Central memory CD4-positive, alpha-beta T cell (primary cell): ENCODE data around the gene RAD51B.
"Not testable (repeated sequence)": the region's sequence is repeated elsewhere in the genome, so short reads cannot be mapped to it uniquely, and the experiment has no call there.

ENCODE experiments used
- DNase-seq: peaks from one replicate; pipeline ENCODE4 v3.0.0; 2022

Gene RAD51B

GRCh38 chr14:67986131-67986841 lies 166.7 kb downstream of the RAD51B start:
- DNase-seq = no peak

- DNase-seq = no peak
Observed at GRCh38 chr14:67987606-67988005, 168.0 kb downstream of the RAD51B start.

GRCh38 chr14:67988210-67988609 lies 168.6 kb downstream of the RAD51B start:
- not testable (repeated sequence) for DNase-seq

GRCh38 chr14:67990576-67990975 lies 171.0 kb downstream of the RAD51B start:
- no peak for DNase-seq

DNA sequence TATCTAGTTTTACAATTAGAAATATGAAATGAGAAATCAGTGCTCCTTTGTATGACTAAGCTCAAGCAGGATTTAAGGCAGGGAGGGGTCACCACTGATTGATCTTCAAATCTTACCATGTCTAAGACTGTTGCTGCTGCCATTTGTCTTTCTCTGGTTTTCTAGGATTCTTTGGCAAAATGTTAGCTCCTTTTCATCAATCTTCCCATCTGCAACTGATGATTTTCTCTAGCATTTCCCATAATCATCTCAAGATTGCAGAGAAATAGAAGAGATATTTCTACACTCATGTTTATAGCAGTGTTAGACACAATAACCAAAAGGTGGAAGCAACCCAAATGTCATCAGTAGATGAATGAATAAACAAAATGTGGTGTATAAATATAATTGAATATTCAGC lies 175.0 kb downstream of the RAD51B start:
- no peak for DNase-seq

DNA sequence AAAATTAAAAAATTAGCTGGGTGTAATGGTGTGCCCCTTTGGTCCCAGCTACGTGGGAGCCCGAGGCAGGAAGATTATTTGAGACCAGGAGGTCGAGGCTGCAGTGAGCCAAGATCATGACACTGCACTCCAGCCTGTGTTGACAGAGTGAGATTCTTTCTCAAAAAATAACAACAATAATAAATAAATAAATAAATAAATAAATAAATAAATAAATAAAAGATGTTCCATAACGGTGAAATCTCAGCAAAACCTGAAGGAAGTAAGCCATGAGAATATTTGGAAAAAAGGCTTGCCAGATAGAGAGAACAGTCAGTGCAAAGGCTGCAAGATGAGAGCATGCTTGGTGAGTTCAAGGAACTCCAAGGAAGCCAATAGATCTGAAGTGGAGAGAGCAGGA lies 176.7 kb downstream of the RAD51B start:
- DNase-seq = no peak

GRCh38 chr14:67998834-67999233 lies 179.3 kb downstream of the RAD51B start:
- no peak for DNase-seq

GRCh38 chr14:67999290-67999689 lies 179.7 kb downstream of the RAD51B start:
- DNase-seq = no peak

- no peak for DNase-seq
Observed at GRCh38 chr14:67999705-68000384, 180.3 kb downstream of the RAD51B start.

GRCh38 chr14:68000511-68000910 lies 180.9 kb downstream of the RAD51B start:
- DNase-seq = no peak

DNA sequence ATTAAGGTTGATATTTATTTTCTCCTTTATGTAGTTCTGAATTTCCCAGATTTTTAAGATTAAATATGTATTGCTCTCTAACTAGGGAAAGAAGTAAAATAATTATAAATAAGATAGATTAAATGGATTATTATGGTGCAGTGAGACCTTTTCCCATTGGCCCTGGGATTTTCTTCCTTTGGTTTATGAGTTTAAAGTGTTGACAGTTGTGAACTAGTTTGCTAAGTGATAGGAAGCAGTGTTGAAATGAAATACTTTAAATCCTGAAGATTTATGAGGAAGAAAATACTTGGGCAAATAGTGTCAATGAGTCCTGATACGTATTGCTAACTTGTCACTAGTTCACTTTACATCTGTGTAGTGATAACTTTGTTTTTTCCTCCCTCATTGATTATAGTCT lies 188.9 kb downstream of the RAD51B start:
- no peak for DNase-seq

DNA sequence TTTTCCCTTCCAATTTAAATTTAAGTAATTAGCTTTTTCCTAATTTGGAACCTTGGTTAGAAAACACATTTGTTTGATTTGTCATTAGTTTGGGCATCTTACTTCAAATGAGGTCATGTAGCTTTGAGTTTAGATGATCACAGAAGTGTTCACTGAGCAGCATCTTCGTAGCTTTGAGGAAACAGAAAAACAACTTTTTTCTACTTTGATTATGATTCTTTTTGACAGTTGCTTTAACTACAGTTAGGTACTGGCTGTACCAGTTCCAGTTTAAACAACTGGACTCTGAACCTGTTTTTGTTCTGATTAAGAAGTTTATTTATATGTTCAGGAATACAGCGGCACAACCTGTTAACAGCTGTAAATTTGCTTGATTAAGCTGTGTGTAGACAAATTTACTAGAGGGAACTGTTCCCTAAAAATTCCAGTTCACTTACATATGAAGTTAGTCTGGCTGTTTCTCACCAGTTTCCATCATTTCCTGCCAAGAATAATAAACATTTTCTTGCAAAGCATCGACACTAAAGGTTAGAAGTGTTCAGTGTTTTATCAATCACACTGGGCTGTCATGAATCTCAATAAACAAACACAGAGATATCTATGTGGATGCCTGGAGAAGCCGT lies 191.9 kb downstream of the RAD51B start:
- DNase-seq = no peak

GRCh38 chr14:68012871-68013270 lies 193.3 kb downstream of the RAD51B start:
- no peak for DNase-seq

DNA sequence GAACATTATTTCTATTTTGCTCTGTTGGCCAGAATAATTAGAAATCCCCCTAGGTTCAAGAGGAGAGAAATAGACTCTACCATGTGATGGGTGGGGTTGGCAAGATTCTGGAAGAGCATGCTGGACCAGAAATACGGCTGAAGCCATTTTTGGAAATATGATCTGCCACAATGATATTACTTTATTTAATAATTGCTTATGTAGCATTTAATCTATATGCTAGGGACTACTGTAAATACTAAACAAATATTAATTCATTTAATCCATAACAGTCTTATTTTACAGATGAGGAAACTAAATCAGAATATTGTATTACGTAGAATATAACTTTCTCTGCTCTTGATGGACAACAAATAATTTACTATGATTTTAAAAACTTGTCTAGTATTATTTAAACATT lies 193.7 kb downstream of the RAD51B start:
- no peak for DNase-seq

- no peak for DNase-seq
Observed at GRCh38 chr14:68014771-68015170, 195.2 kb downstream of the RAD51B start.

DNA sequence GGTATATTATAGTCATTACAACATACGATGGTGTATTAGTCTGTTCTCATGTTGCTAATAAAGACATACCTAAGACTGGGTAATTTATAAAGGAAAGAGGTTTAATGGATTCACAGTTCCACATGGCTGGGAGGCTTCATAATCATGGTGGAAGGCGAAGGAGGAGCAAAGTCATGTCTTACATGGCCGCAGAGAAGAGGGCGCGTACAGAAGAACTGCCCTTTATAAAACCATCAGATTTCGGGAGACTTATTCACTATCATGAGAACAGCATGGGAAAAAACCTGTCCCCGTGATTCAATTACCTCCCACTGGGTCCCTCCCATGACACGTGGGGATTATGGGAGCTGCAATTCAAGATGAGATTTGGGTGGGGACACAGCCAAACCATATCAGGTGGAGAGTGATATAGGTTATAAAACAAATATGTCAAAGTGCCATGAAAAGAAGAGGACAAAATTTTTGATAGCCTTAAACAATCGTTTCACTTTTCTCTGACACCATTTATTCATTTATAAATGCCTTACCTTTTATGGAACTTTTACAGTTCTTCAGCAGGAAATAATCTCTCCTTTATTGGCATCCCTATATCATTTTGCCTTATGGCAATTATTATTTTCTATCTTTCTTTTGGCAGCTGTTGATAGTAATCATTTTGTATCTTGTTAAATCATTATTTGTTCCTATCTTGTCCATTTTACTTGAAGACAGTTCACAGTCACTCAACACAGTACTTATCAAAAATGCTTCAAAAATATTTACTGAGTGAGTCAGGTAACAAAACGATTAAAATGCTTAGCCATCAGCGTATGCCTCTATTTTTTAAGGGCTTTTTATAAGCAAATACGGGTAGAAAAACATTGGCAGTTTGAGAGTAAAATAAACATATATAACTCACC lies 196.0 kb downstream of the RAD51B start:
- DNase-seq = no peak

DNA sequence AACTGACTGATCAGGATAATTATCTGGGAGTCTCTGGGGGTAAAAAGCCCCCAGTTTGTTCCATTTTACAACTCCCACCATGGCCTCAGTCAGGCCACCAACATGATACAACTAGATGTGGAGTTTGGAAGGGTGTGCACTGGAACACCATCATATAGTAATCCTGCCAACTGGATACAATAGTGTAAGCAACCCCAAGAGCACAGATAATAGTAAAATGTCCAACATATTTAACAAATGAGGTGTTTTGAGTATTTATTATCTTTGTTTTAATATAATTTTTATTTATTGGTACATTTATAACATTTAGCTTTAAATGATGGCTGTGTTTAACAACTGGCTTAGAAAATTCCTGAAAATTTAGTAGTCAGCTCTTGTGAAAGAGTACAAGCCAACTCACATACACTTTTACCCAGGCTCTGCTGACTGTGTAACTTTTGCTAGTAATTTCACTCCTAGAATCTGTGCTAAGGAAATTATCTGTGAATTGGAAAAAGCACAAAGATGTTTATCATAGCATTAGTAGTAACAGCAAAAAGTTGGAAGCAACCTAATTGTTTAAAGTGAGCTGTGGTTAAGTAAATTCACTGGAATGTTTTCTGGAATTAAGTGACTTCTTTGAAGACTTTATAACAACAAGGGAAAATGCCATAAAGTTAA lies 196.8 kb downstream of the RAD51B start:
- DNase-seq = no peak

DNA sequence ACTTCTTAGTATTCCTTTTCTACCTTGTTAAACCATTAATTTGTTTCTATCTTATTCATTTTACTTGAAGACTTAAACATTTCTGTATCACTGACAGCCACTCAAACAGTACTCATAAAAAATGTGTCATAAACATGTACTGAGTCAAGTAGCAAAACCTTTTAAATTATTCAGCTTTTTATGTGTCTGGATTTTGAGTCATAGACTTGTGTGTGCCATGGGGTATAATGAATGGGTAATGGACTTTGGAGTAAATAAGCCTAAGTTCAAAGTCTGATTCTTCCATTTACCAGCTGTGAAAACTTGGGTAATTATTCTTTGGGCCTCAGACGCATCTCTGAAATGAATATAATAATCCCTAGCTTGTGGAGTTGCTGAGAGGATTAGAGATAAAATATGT lies 199.0 kb downstream of the RAD51B start:
- DNase-seq = no peak

- no peak for DNase-seq
Observed at GRCh38 chr14:68020493-68020892, 200.9 kb downstream of the RAD51B start.

DNA sequence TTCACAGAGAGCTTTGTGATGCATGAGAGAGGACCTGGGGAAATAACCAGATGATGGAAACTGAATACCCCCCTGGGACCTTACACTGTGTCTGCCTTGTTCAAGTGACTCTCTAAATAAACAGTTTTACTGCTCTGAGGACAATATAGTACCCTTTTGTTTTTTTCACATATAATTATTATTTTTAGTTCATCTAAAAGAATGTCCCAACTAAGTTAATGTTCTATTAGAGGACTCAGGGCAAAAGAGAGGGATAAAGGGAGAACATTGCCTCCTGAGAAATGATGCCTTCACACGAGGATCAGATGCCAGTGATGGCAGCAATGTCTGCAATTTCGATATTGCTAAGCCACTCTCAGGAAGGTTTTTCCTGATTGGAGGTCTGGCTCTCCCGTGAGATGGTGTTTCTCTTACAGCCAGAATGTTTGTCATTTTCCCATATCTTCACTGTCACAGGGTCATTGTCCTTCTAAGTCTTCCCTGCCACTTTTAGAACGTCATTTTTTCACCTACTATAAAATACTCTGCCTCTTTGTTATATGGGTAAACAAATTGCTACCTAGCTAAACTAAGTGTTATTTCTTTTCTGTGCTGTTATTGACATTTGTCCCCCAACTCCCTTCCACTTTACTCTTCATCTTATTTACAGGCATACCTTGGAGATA lies 201.6 kb downstream of the RAD51B start:
- no peak for DNase-seq

- no peak for DNase-seq
Observed at GRCh38 chr14:68027276-68027675, 207.7 kb downstream of the RAD51B start.

DNA sequence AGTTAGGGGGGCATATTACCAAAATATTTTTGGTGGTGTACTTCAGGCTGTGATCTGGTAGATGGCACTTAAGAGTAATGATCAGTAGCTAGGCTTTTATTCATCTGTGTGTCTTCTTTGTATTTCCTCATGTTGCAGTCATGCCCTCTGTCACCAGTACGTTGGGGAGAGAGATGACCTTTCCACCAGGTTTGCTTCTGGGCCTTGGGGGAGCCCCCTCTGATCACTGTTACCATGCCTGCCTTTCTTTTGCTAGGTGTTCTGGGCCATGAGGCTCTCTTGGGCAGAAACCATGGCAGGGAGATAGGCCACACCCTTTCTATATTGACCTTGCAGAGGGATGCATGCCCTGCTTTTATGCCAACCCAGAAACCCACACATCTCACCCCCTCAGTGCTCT lies 208.5 kb downstream of the RAD51B start:
- no peak for DNase-seq
